ENCODE data around the gene FGGY.
"Not testable (repeated sequence)": the region's sequence is repeated elsewhere in the genome, so short reads cannot be mapped to it uniquely, and the experiment has no call there.

The FGGY gene

DNA sequence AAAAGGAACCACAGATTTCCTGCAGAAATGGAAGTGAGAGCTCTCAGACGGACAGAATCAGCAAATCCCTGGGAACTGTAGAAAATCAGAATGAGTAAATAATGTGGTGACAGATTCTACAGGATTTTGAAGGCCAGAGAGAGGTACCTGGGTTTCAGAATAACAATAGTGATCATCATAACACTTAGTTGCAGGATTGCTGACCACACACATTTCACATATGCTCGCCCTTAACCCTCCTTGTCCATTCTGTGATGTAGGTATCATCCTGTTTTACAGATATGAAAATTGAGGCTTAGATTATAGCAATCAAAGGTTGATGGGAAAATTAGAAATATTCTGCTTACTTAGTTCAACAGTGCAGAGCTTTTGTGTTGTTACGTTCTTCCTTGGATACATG is 419.9 kb downstream of the FGGY start:
- no peak for DNase-seq

DNA sequence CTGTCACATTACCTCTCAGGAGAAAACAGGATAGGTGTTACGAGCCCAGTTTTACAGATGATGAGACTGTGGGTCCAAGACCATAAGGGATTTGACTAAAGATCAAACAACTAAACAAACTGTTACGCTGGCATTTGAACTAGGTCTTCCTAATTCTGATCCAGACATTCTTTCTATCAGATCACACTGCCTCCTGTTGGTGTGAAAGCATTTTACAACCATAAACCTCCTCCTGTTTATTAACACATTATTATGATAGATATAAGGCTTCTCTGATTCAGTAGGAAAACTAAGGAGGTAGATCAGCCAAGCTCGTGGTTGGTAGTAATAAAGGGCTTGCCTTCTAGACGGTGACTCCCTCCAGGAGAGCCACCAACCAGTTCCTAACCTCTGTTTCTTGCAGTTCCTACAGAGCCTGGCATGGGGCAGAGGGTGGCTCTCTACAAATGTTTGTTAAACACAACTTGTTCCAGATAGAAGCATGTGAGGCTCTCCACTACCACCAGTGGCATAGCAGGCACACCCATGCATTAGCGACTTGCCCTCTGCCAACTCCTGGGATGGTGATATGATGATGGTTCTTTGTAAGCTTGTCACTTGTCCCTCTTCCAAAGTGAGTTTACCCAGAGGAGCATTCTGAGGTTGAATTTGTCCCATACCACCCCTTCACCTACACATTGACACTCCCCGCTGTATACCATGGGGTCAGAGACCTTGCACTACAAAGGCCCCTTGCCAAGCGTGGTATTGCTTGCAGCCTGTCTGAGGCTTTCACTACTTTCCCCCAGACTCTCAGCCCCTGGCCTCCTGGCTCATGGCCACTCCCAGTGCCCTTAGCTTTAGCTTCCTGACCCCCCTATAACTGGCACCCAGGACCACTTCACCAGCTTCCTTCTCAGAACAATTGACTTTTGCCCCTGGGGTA is 421.4 kb downstream of the FGGY start:
- peak in 1 of 2 experiments; percentile 8 for DNase-seq

DNA sequence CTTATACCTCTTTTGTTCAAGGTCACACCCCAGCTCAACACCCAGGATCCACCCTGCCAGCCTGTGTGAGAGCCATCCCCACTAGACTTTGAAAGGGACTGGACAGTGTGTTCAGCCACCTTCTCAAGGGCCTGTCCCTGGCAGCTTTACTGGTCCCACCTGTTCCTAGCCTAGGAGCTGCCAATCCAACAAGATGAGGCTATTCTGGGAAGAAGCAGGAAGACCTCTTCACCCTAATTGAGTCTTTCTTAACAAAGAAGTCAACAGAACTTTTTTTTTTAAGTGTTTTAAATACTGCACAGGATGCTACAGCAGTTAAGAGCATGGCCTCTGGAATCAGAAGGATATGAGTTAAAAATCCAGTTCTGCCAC is 422.1 kb downstream of the FGGY start:
- DNase-seq, result no peak

DNA sequence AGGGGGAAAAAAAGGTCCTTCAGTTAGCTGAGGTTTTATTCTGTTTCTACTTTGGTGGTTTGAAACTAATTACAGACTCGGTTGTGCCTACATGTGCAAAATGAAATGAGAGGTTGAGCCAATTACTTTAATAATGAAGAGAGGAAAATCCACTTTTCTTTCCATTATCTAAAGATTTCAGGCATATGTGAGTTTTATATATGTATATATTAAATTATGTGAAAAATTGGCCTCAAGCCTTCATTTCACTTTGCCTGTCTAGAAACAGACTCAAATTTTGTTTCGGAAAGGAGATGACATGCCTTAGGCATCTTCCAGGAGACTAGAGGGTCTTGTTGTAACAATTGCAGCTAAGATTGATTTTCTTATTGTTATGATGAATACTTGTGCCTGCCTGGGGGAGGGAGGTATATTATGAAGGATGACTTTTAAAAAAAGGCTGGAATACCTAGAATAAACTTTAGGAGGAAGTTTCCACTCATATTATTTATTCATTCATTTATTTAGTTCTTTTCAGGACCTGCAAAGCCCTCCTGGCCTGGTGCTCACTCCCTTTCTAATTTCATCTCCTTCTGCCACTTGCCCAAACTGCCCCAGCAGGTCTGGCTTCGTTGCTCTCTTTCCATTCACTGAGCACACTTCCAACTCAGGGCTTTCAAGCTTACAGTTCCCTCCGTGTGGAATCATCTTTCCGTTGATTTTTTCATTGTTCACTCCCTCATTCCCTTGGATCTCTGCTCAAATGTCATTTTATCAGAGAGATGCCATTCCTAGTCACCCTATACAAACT is 423.6 kb downstream of the FGGY start:
- no peak for DNase-seq

DNA sequence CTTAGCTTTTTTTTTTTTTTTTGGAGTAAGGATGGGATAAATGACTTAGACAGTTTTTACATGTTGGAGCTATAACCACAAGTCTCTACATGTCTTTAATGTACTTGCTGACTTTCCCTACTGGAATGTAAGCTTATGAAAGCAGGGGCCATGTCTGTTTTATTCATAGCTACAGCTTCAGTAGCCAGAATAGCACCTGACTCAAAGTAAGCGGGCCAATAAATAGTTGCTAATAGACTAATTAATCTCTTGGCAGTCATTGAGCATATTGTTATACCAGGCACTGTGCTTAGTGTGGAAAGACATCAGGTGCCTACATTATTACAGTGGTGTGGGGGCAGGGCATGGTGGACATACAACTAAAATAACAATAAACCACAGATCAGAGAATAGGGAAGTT is 433.4 kb downstream of the FGGY start:
- no peak for DNase-seq

DNA sequence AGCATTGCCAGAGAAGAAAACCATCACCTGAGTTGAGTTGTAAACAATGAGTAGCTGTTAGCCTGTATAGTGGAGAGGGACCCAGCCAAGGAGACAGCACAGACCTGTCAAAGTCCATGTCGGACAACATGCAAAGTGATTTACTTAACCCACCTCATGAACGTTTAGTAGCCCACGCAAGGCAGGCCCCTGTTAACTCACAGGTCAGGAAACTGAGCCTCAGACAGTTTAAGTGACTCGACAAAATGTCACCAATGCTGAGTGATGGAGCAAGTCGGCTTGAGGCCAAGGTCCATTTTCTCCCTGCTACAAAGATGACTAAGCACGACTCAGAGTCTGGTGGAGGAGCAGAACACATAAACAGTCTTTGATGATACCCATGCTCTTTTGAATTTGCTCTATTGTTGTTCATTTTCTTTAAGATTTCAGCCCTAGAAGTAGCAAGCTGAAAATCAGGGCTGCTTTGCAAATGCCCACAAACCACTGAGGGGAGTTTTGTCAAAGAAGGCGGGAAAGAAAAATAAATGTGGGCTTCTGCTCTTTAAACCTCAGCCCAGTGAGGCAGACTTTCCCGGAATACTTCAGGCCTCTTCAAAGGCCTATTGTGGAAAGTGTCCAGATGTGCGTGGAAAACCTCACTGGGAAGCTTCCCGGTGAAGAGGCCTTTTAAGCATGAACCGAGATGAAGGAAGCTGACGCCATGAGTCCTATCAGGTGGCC is 434.0 kb downstream of the FGGY start:
- DNase-seq, result peak in 1 of 2 experiments; percentile 13

DNA sequence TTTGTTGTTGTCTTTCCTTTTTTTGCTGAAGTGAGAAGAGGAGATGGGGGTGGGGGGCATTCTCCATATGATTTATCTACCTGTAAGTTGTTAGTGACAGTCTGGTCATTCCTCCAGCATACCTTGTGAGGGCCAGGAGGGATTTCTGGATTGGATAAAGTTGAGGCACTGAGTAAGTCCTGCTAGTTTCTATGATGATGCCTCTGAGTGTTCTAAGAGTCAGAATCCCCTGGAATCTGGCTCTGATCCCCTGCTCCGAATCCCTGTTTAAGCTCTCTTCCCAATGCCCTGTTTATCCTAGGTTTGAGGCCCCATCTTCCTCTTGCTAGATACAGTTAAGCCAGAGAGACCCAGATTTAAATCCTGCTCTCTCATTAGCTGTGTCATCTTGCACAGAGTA is 434.7 kb downstream of the FGGY start:
- DNase-seq, result no peak

DNA sequence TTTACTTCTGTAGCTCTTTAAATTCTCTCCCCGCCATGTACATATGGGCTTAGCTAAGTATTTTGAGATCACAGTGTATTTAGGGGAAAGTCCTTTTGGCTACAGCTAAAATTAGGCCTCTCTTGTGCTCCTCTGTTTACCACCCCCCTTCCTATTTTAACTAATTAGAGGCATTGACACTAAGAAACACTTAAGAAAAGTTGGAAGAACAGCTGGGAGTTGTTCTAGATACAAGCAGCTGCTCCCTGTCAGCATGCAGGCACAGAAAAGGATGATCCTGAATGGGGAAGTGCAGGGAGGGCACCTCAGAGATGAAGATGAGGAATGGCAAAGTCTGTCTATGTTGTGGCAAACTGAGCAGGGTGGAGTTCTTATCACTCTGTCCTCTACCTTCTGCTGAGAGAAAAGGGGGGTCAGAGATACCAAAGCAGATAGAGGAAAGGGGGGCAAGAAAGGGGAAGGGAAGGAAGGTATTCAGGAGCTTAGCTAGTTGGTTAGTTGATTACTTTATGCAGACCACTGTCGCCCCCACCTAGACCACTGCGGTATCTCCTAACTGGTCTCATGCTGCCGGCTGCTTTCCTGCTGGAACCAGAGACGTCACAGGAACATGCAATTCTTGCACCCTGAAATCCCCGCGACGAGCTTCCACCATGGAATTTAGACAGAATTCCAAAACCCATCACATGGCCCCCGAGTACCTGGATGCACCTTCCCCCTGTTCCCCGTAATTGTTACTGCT is 435.5 kb downstream of the FGGY start:
- no peak for DNase-seq

DNA sequence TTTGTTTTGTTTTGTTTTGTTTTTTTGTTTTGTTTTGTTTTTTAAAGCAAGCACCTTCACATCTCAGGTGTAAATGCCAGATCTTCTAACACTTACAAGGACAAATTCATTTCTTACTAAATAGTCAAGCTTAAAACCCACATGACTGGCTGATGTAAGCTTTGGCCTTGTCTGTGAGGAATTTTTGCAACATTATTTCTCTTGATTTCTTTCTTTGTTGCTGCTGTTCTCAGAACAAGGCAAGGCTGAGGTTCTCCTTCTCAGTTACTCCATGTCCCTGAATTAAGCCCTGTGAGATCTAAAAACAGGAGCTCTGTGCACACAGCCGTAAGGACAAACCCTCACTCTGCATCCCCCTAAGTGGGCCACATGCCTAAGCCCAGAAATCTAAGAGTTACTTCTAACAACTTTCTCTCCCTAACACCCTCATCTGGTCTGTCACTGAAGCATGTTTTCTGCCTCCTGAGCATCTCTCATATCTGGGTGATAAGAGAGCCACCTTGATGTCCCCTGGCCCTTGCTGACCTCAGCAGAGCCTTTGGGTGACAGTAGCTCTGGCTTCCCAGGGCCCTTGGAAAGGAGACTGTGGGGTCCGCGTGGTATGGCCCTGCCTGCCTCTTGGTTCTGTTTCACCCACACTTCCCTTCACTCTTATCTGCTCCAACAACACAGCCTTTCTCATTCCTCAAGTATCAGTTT is 436.7 kb downstream of the FGGY start:
- no peak for DNase-seq

DNA sequence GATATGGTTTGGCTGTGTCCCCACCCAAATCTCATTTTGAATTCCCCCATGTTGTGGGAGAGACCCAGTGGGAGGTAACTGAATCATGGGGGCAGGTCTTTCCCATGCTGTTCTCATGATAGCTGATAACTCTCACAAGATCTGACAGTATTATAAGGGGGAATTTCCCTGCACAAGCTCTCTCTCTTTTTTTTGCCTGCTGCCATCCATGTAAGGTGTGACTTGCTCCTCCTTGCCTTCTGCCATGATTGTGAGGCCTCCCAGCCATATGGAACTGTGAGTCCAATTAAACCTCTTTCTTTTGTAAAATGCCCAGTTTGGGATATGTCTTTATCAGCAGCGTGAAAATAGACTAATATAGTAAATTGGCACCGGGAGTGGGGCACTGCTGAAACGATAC is 439.0 kb downstream of the FGGY start:
- not testable (repeated sequence) for DNase-seq

DNA sequence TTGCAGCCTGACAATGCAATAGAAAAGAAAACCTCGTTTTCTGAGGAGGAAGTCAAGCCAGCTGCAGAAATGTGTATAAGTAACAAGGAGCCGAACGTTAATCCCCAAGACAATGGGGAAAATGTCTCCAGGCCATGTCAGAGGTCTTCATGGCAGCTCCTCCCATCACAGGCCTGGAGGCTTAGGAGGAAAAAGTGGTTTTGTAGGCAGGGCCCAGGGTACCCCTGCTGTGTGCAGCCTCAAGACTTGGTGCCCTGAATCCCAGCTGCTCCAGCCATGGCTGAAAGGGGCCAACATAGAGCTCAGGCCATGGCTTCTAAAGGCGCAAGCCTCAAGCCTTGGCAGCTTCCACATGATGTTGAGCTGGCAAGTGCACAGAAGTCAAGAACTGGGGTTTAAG is 439.9 kb downstream of the FGGY start:
- no peak for DNase-seq

DNA sequence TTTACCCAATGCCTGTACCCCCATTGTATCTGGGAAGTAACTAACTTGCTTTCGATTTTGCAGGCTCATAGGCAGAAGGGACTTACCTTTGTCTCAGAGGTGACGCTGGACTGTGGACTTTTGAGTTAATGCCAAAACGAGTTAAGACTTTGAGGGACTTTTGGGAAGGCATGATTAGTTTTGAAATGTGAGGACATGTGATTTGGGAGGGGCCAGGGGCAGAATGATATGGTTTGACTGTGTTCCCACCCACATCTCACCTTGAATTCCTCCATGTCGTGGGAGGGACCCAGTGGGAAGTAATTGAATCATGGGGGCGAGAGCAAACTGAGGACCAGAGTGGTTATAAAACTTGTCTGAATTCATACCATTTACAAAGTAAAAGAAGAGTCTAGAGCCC is 440.7 kb downstream of the FGGY start:
- no peak for DNase-seq

DNA sequence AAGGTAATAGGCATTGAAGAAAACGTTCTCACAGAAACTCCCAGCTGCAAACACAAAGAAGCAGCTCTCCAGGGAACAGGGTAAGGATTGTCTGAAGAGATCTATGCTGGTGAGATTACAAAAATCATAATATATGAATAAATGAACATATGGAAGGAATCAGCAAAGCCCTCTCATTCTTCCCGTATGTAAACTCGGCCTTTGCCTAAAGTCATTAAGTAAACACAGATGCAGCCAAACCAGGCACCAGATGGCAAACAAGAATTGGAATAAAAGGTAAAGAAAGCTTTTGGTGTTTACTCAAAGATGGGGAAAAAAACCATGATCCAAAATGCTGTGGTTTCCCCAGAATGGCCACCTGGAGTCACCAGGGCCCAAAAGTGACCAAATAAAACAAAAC is 441.3 kb downstream of the FGGY start:
- DNase-seq, result peak in 1 of 2 experiments; percentile 78

DNA sequence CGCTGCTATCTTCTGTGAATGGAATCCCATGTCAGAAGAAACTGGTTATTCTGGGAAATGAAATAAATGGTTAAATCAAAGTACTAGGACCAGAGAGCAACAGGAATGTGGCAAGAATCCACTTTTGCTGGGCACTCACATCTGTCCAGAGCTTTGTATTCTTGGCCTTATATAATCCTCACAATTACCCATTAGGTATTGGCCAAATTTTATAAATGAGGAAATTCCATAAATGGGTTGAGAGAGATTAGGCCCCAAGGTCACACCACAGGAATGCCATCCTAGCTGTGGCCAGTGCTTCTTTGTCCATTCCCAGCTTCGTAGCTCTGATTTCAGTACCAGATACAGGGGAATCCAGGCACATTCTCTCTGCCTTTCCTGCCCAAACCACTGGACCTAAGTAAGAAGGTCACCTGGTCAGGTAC is 441.7 kb downstream of the FGGY start:
- DNase-seq, result no peak

DNA sequence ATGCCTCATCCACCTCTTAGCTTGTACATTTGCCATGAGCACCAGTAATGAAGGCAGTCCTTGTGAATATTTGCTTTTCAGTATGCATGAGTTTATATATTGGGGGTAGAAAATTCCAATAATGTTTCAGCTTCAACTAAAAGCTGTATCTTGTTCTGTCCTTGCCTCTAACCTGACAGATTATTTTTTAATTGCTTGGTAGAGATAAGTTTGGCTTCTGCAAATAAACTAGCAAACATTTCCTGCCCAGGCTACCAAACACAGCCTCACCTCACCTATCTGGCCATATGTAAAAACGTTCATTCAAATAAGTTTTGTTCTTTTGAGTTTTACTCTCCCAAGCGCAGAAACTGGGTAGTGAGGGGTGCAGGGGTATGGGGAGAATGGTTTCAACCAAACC is 442.2 kb downstream of the FGGY start:
- DNase-seq, result no peak

DNA sequence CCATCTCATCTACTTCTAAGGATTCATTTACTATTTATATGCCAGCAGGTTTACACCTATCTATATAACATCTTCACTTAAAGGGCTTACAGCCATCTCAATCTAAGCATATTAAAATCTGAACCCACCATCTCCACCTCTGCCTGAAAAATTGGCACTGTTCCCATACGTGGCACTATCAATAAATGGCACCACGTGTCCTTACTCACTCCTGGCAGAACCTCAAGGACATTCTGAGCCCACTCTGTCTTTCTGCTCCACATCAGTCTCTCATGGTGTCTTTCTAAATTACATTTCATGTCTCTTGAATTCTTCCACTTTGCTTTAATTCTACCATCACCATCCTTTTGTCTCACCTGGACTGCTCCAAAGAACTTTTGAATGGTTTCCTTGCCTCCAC is 445.6 kb downstream of the FGGY start:
- DNase-seq, result no peak

DNA sequence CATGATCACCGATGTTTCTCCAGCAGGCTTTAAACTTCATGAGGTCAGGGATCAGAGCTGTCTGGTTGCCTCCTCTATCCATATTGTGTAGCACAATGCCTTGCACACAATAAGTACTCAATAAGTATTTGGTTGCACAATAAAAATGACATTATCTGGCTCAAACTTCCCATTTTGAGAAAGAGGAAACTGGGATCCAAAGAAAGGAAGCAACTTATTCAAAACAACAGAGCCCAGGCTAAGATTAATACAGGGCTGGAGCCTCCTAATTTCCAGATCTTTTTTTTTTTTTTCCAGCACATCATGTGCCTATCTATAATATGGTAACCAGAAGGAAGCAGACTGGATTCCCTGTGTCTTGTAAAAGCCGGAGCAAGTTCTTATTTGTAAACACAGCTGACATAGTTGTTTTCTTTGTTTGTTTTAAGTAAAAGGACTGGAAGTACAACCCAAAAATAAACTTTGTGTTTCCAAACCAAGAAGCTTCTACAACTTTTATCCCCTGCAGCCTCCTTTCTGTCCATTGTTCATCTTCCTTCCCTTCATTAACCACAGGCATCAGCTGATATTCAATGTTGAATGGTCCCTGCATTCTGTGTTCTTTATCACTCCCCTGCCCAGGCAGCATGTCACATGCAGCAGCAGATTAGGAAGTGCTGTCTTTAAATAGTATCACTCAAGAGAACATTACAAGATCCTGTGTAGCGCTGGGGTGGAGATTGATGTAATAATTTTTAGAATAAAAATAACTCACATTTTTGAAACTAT is 446.6 kb downstream of the FGGY start:
- DNase-seq, result no peak

DNA sequence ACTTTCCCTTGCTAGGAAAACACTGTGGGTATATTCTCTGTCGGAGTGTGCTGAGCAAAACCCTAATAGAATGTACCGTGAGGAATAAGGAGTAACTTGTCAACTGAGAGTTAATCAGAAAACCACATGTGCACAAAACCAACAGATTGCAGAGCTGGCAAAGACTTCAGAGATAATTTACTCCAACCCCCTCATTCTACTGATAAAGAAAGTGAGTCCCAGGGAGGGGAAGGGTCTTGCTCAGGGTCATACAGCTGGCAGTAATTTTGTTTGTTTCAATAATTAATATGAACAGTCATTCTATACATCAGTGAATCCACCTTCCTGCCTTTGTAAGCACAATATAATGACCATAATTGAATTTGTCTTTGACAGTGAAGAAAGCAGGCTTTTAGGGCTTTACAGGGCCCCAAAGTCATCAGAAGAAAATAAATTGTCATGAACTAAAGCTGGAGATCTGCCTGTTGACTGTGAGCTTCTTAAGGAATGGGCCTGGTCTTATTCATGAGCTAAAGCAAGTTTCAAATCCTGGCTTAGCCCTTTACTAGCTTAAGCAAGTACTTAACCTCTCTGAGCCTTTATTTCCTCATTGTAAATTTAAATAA is 450.6 kb downstream of the FGGY start:
- DNase-seq, result no peak

DNA sequence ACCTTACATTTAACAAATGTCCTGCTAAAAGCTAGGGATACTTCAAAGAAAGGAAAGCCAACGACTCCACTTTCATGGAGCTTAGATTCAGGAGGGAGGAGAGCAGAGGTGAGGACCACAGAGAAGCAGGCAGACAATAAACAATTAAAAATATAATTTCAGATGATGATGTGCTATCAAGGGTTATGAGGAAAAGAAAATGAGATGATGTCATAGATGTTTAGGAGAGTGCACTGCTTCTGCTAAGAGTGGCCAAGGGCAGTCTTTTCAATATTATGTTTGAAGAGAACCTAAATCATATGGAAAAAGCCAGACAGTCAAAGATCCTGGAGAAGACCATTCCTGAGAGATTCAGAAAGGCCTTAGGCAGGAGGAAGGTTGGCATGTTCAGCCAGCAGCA is 451.2 kb downstream of the FGGY start:
- no peak for DNase-seq

DNA sequence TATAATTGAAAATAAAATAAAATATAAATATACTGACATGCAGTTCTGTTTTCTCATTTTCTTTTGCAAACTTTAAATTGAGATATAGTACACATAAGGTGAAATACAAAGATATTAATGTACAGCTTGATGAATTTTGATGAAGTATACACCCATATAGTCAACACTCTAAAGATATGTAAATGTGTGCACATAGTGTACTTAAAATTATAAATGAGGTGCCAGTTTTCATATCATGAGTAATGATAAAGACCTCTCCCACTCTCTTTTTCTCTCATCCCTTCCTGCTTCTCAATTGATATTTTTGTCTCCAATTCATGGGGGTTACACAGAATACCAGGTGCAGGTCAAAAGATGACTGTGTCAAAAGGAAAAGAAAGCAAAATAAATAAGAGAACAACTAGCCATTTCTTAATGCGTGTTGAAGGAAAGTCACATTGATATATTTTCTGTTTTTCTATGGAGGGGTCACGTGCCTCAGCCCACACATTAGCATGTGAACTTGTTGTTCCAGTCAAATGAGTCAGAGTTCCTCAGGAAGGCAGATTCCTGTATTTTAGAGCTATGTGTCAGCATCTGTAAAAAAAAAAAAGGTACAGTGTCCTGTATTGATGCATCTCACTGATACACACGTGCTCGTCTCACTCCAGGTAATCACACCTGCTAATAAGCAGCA is 453.6 kb downstream of the FGGY start:
- no peak for DNase-seq
